Mucosa of descending colon (tissue), 3 donors: ENCODE results near the gene MIGA1. TPM values are rescaled to one million over a fixed set of nuclear protein-coding genes. Genes with fewer than 3 reads are reported as not detected.

Experiments
- ATAC-seq: fragments of 200-7000 bp; cut with Tn5 transposase; one replicate; pipeline ENCODE4 v1.9.1; 2020; ENCODE audit warnings: mild to moderate bottlenecking, moderate library complexity
- DNase-seq, 3 donors: peaks; one replicate each; pipeline ENCODE4 v3.0.0-alpha.2; 2020
- H3K36me3 ChIP-seq: fragments of 200-600 bp; one replicate; pipeline ENCODE4 v1.8.0; 2021; ENCODE audit warnings: low read depth, mild to moderate bottlenecking
- H3K4me1 ChIP-seq: fragments of 200-600 bp; one replicate; pipeline ENCODE4 v1.8.0; 2021; ENCODE audit warnings: low read depth, mild to moderate bottlenecking
- H3K4me3 ChIP-seq: fragments of 200-600 bp; one replicate; pipeline ENCODE4 v1.8.0; 2021; ENCODE audit warnings: mild to moderate bottlenecking
- H3K9me3 ChIP-seq: fragments of 200-600 bp; one replicate; pipeline ENCODE4 v1.8.0; 2021; ENCODE audit warnings: mild to moderate bottlenecking
- CTCF ChIP-seq: fragments of 200-600 bp; IDR thresholded peaks from one replicate; pipeline ENCODE4 v1.8.0; 2022; ENCODE audit warnings: antibody characterized with exemption, mild to moderate bottlenecking
- intact Hi-C, 2 donors: fragments of 100-400 bp; cut with DNase I in 1 of 2; cut with micrococcal nuclease in 1 of 2; formaldehyde crosslinking; loops; one replicate each; pipeline versions ENCODE4 v1.11.0 to v1.11.1; 2022; cut with DNase I, micrococcal nuclease
- total RNA-seq, 3 donors: library from RNA; stranded (reverse); fragmentation: NEBNext Ultra II Directional in 2 of 3; extraction: Animal tissue kit (Norgen Biotek cat#: 25700) in 2 of 3; gene quantifications; one replicate each; pipeline versions ENCODE4 v1.2.1 to v1.2.4, GENCODE V29; 2021 to 2023
- donor health status: DM: no; HTN: no; CAD: no; lungs with moderate emphysema.
- donor health status: DM: no; HTN: no; CAD: no.
- donor health status: DM: no; HTN: yes; CAD: no.

Gene MIGA1
- total RNA-seq, 3 donors from 2014 or later: 13.2 to 21.1 (median 18.5) TPM

GRCh38 chr1:77876884-77877283 is 97.4 kb downstream of the MIGA1 start:
- Histone ChIP-seq H3K4me1 (no peaks in the 10 kb centered on the region), H3K9me3 (no peaks in the 10 kb centered on the region), H3K4me3 (no peak overlapping the region), H3K36me3 (no peaks in the 10 kb centered on the region)
- DNase-seq (no peak), ATAC-seq (no peak)
- TF ChIP-seq CTCF: no peak
- intact Hi-C loops: no loop called here

DNA sequence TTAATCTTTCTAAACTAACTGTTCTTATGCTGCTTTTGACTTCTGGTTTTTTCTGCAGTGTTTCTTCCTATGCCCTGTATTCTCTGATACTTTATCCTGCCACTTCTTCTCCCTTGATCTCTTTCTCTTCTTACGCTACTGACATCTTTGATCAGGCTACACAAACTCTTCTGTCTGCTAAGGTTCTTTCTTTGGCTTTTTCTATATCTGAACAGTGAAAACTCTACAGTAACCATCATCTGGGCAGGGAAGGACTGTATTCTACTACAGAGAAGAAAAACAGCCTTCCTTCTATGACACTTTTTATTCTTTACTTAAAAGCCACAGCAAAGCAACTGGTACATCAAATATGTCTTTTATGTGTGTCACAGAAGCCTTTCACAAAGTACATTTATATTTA is 101.6 kb downstream of the MIGA1 start:
- DNase-seq (no peak), ATAC-seq (no peak)

DNA sequence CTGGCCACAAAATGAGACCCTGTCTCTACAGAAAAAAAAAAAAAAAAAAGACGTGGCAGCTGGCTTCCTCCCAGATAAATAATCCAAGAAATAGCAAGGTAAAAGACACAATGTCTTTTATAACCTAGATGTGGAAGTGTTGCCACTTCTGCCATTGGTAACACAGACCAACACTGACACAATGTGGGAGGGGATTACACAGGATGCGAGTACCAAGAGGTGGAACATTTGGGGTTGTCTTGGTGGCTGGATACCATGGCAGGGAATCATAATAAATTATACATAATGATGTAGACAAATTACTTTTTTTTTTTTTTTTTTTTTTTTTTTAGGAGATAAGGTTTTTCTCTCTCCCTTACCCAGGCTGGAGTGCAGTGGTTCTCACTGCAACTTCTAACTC is 103.0 kb downstream of the MIGA1 start:
- intact Hi-C loops: no loop called here
- no peaks in the 10 kb centered on the region for H3K9me3 ChIP-seq
- H3K36me3 ChIP-seq: no peaks in the 10 kb centered on the region
- DNase-seq (no peak), ATAC-seq (no peak)
- no peak for TF ChIP-seq CTCF
- H3K4me1 ChIP-seq: no peaks in the 10 kb centered on the region
- H3K4me3 ChIP-seq: no peak overlapping the region

More for the DNA sequence above, 101.6 kb downstream of the MIGA1 start:
- no peaks in the 10 kb centered on the region for H3K36me3 ChIP-seq
- TF ChIP-seq CTCF: no peak
- no peaks in the 10 kb centered on the region for H3K4me1 ChIP-seq
- intact Hi-C loops: no loop called here
- H3K9me3 ChIP-seq: no peaks in the 10 kb centered on the region
- H3K4me3 ChIP-seq: no peak overlapping the region

- H3K4me3 ChIP-seq: peak within 1 kb of the TSS; percentile 19
- no peaks in the 10 kb centered on the region for H3K36me3 ChIP-seq
- H3K4me1 ChIP-seq: peaks cover 7% of the 10 kb centered on the region
- DNase-seq: peak; percentile 48 to 66 (median 61)
- intact Hi-C loops: no loop called here
- ATAC-seq: peak; percentile 80
- no peak for TF ChIP-seq CTCF
- no peaks in the 10 kb centered on the region for H3K9me3 ChIP-seq
Observed at GRCh38 chr1:77888081-77888780, 108.8 kb downstream of the MIGA1 start, which contains the start of gene NEXN. TSS of gene NEXN (plus strand) at chr1:77888624. CDS start at chr1:77916107, 27,483 bp downstream.

DNA sequence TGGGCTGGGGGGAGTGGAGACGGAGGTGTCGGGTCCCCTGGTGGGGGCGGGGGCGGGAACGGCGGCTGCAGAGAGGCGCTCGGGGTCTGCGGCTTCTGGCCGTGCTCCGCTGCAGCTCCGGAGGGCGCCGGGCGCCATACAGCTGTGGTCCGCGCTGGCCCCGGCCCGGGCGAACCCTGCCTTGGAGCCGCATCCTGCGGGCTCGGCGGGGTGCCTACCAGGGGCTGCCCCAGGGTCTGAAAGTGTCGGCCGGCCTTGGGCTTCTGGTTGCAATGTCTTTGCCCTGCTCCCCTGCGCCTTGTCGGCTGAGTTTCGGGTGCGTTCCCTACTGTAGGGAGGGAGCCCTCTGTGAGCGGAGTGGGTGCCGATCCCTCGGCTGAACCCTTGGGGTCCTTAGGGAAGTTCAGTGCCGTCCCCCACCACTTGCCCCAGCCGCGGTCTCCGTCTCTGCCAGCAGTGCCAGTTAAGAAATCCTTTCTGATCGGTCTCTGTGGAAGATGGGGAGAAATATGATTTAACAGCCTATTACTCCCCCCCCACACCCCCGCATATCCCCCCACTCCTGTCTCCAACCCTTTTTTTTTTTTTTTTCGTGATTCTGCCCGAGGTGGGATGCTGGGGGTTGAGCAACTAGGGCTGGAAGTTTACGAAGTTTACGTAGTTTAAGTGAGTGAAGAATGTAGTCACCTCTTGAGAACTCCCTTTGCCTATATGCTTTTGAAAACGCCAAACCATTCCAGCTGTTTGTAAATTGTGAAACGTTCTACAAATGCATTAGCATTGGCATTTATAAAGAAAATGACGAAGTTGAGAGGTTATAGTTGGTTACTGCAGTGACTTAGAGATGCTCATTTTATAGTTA is 109.6 kb downstream of the MIGA1 start:
- TF ChIP-seq CTCF: no peak
- peaks cover 7% of the 10 kb centered on the region for H3K4me1 ChIP-seq
- ATAC-seq: peak; percentile 72
- peak overlapping the region; percentile 19 for H3K4me3 ChIP-seq
- H3K9me3 ChIP-seq: no peaks in the 10 kb centered on the region
- no peaks in the 10 kb centered on the region for H3K36me3 ChIP-seq
- intact Hi-C loops: no loop called here
- DNase-seq: peak; percentile 12 to 53 (median 36)
